Left renal pelvis (tissue), 4 donors: ENCODE results near the gene ACTR8. TPM values are rescaled to one million over a fixed set of nuclear protein-coding genes. Genes with fewer than 3 reads are reported as not detected.
A peak's percentile ranks its signal among the peaks of the same experiment; 100 is the strongest.

Experiments
- DNase-seq, 4 donors: peaks; one replicate each; pipeline ENCODE4 v3.0.0-alpha.2; 2013; ENCODE audit warnings: low read depth in 4 of 4, low spot score in 3 of 4
- polyA plus RNA-seq, 4 donors: library from polyadenylated mRNA; unstranded; fragments of 120-200 nt; gene quantifications; one replicate each; pipeline ENCODE4 v1.2.1, GENCODE V29; 2013; ENCODE audit not compliant: insufficient read length in 4 of 4

The ACTR8 gene
- polyA plus RNA-seq, 4 donors = 27.8 to 47.4 (median 41.1) TPM

- DNase-seq = no peak
Measured at GRCh38 chr3:53865732-53866499, 16.0 kb downstream of the ACTR8 start.

GRCh38 chr3:53863145-53863544 is 18.8 kb downstream of the ACTR8 start:
- no peak for DNase-seq

GRCh38 chr3:53862241-53862640 is 19.7 kb downstream of the ACTR8 start:
- no peak for DNase-seq

GRCh38 chr3:53860196-53860595 is 21.8 kb downstream of the ACTR8 start:
- DNase-seq = no peak

GRCh38 chr3:53859178-53859577 is 22.8 kb downstream of the ACTR8 start:
- DNase-seq = no peak

- DNase-seq = no peak
Measured at GRCh38 chr3:53858096-53858741, 23.7 kb downstream of the ACTR8 start.

- DNase-seq = no peak
Measured at GRCh38 chr3:53856964-53857363, 25.0 kb downstream of the ACTR8 start.

GRCh38 chr3:53850895-53851294 is 31.1 kb downstream of the ACTR8 start:
- DNase-seq = no peak

GRCh38 chr3:53849916-53850315 is 32.0 kb downstream of the ACTR8 start:
- DNase-seq = no peak

- DNase-seq = no peak
Measured at GRCh38 chr3:53846851-53847155, 35.1 kb downstream of the ACTR8 start.

GRCh38 chr3:53846134-53846850 is 35.7 kb downstream of the ACTR8 start, which contains the start of the genes CHDH and IL17RB:
CHDH (minus strand) TSS chr3:53846419; CDS start chr3:53824008, 22,411 bp downstream.
IL17RB (plus strand) TSS chr3:53846568; CDS start chr3:53846589, 21 bp downstream.
- peak in 1 of 4 donors; percentile 39 for DNase-seq

GRCh38 chr3:53845881-53846133 is 36.1 kb downstream of the ACTR8 start:
- no peak for DNase-seq

GRCh38 chr3:53845103-53845880 is 36.7 kb downstream of the ACTR8 start:
- DNase-seq = peak in 2 of 4 donors; percentile 37 to 53

- DNase-seq = no peak
Measured at GRCh38 chr3:53844262-53845102, 37.5 kb downstream of the ACTR8 start.

GRCh38 chr3:53843195-53844177 is 38.5 kb downstream of the ACTR8 start:
- no peak for DNase-seq

- no peak for DNase-seq
Measured at GRCh38 chr3:53842436-53843194, 39.3 kb downstream of the ACTR8 start.

- no peak for DNase-seq
Measured at GRCh38 chr3:53841296-53841695, 40.7 kb downstream of the ACTR8 start.

- no peak for DNase-seq
Measured at GRCh38 chr3:53837331-53837730, 44.6 kb downstream of the ACTR8 start.
